GM12865 (cell line): ENCODE results near the gene RPL41.

Experiments used
- DNase-seq: peaks from one replicate; pipeline ENCODE4 v3.0.0; 2010; ENCODE audit warnings: low read depth
- H3K4me3 ChIP-seq: 2 replicates; pipeline ENCODE4 v1.5.1; 2011; ENCODE audit warnings: mild to moderate bottlenecking, low read depth, low read length, control low read depth
- TF ChIP-seq, protein P1 (sequence below): IDR thresholded peaks from 2 replicates; pipeline ENCODE4 v1.5.1; 2011; ENCODE audit warnings: low read length, control low read depth, low read depth, inconsistent platforms; ENCODE audit not compliant: insufficient read depth; ENCODE audit errors: missing control alignments

The RPL41 gene

DNA sequence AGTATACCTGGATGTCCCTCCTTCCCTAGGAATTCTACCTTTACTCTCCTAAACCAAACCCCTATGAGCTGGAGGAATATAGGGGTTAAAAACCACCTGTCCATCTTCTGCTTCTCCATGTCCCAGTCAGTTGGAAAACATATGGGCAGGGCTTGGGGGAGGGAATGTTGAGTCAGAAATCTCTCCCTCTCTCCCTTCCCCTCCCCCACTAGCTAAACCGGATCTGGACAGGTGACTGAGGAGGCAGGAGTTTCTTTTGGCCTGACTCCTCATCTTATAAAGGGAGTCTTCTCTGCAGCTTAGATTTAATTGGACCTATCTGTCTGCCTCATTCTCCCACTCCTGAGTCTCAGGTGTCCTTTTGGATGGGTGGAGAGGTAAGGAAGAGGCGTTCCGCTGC lies 30.3 kb upstream of the RPL41 start:
- TF ChIP-seq, protein P1, sequence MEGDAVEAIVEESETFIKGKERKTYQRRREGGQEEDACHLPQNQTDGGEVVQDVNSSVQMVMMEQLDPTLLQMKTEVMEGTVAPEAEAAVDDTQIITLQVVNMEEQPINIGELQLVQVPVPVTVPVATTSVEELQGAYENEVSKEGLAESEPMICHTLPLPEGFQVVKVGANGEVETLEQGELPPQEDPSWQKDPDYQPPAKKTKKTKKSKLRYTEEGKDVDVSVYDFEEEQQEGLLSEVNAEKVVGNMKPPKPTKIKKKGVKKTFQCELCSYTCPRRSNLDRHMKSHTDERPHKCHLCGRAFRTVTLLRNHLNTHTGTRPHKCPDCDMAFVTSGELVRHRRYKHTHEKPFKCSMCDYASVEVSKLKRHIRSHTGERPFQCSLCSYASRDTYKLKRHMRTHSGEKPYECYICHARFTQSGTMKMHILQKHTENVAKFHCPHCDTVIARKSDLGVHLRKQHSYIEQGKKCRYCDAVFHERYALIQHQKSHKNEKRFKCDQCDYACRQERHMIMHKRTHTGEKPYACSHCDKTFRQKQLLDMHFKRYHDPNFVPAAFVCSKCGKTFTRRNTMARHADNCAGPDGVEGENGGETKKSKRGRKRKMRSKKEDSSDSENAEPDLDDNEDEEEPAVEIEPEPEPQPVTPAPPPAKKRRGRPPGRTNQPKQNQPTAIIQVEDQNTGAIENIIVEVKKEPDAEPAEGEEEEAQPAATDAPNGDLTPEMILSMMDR, result no peak
- no peak overlapping the region for H3K4me3 ChIP-seq
- no peak for DNase-seq

DNA sequence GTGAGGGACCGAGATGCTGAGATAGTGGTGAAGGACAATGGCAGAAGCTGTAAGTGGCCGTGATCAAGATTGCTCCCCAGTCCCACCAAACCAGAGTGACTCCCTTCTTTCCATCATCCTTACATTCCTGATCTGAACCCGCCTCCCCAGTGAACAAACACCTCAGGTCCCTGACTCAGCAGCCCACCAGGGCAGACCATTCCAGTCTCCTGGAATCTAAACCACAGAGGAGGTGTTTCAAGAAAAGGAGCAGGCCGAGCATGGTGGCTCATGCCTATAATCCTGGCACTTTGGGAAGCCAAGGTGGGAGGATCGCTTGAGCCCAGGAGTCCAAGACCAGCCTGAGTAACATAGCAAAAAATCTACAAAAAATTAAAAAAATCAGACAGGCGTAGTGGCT lies 29.8 kb upstream of the RPL41 start:
- DNase-seq, result no peak
- no peak overlapping the region for H3K4me3 ChIP-seq
- TF ChIP-seq, protein P1, result no peak

DNA sequence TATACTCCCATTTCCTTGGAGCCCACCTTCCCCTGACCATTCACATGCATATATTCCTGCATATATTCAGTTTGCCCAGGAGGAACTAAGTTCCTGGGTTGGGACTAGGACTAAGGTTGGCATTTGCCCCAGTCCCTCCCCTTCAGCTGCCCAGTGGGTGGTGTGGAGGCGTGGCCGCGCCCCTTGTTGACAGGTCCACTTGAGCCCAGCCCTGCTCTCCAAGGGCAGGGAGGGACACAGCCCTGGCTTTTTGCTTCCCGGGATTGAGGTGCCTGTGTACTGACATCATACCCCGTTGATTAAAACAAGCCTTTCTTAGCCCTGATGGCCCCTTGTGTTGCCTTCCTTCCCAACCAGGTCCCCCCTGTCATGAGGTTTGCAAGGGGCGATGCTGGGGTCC lies 29.2 kb upstream of the RPL41 start:
- DNase-seq, result no peak
- TF ChIP-seq, protein P1, result no peak
- H3K4me3 ChIP-seq, result no peak overlapping the region

DNA sequence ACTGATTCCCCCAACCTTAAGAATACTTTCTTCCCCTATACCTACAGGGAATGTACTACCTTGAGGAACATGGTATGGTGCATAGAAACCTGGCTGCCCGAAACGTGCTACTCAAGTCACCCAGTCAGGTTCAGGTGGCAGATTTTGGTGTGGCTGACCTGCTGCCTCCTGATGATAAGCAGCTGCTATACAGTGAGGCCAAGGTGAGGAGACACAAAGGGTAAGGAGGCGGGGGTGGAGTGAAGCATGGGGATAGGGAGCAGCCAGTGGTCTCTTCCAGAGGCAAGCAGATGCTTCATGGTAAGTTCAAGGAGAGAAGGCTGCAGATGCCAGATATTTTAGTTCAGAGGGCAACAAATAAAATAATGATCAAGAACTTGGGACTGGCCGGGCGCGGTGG lies 18.7 kb upstream of the RPL41 start:
- no peak overlapping the region for H3K4me3 ChIP-seq
- TF ChIP-seq, protein P1, result no peak
- DNase-seq, result no peak

DNA sequence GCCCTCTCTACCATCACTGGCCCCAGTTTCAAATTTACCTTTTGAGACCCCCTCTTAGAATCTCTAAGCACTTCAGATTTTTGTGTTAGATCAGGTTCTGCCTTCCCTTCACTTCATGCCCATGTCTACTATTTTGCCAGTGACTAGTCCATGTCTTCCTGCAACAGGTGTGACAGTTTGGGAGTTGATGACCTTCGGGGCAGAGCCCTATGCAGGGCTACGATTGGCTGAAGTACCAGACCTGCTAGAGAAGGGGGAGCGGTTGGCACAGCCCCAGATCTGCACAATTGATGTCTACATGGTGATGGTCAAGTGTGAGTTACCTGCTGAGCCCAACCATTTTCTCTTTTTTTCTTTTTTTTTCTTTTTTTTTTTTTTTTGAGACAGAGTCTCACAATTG lies 17.8 kb upstream of the RPL41 start:
- no peak overlapping the region for H3K4me3 ChIP-seq
- DNase-seq, result no peak
- TF ChIP-seq, protein P1, result no peak

DNA sequence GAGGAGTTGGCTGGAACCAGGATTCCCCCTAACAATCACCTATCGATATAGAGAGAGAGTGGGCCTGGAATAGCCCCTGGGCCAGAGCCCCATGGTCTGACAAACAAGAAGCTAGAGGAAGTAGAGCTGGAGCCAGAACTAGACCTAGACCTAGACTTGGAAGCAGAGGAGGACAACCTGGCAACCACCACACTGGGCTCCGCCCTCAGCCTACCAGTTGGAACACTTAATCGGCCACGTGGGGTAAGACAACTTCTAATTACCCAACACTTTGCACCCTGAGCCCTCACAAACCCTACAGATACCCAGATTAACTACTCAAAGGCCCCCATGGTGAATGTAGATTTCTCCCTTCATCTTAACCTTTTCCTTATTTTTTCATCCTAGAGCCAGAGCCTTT lies 16.6 kb upstream of the RPL41 start:
- TF ChIP-seq, protein P1, result no peak
- no peak overlapping the region for H3K4me3 ChIP-seq
- no peak for DNase-seq

DNA sequence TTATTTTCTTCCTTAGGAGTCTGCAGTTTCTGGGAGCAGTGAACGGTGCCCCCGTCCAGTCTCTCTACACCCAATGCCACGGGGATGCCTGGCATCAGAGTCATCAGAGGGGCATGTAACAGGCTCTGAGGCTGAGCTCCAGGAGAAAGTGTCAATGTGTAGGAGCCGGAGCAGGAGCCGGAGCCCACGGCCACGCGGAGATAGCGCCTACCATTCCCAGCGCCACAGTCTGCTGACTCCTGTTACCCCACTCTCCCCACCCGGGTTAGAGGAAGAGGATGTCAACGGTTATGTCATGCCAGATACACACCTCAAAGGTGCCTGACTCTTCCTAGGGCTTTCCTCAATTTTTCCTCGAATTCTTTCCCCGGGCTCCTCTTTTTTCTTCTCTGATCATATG lies 15.4 kb upstream of the RPL41 start:
- no peak for DNase-seq
- H3K4me3 ChIP-seq, result no peak overlapping the region
- TF ChIP-seq, protein P1, result no peak
